Measurements from ENCODE around the gene ZNF552.

The ZNF552 gene

GRCh38 chr19:57788114-57788692 is 26.5 kb downstream of the ZNF552 start:
- ChIA-PET CTCF (interaction anchor here (0.9 to 1.3 kb wide), 2 partner anchors 12 to 13 kb away, joined by 3 read pairs; no protein-coding TSS in a partner anchor), POLR2A (no interaction called here)
- no peak overlapping the region for H3K4me3 ChIP-seq (ENCODE audit: low read depth, low read length)
- TF ChIP-seq CTCF (IDR thresholded peaks at IDR 0.05; ENCODE audit: insufficient read depth, low read length, missing control alignments), result no peak
- no peak for DNase-seq (ENCODE audit: low read depth, low spot score)

GRCh38 chr19:57786906-57787305 is 27.8 kb downstream of the ZNF552 start:
- no peak for DNase-seq (ENCODE audit: low read depth, low spot score)
- no peak overlapping the region for H3K4me3 ChIP-seq (ENCODE audit: low read depth, low read length)
- TF ChIP-seq CTCF (IDR thresholded peaks at IDR 0.05; ENCODE audit: insufficient read depth, low read length, missing control alignments), result no peak
- ChIA-PET POLR2A (interaction anchor here (0.6 kb wide), 1 partner anchor 43 kb away, joined by 3 read pairs; the partner anchor contains the start of gene ZNF587B), CTCF (no interaction called here)

GRCh38 chr19:57786286-57786685 is 28.4 kb downstream of the ZNF552 start:
- H3K4me3 ChIP-seq (ENCODE audit: low read depth, low read length), result no peak overlapping the region
- no peak for TF ChIP-seq CTCF (IDR thresholded peaks at IDR 0.05; ENCODE audit: insufficient read depth, low read length, missing control alignments)
- no peak for DNase-seq (ENCODE audit: low read depth, low spot score)
- CTCF ChIA-PET, result no interaction called here
- POLR2A ChIA-PET, result interaction anchor here (0.6 kb wide), 1 partner anchor 44 kb away, joined by 3 read pairs; the partner anchor contains the start of gene ZNF587B

GRCh38 chr19:57779220-57779845 is 35.4 kb downstream of the ZNF552 start:
- TF ChIP-seq CTCF (IDR thresholded peaks at IDR 0.05; ENCODE audit: insufficient read depth, low read length, missing control alignments), result no peak
- no peak overlapping the region for H3K4me3 ChIP-seq (ENCODE audit: low read depth, low read length)
- ChIA-PET CTCF (no interaction called here), POLR2A (no interaction called here)
- DNase-seq (ENCODE audit: low read depth, low spot score), result no peak

GRCh38 chr19:57778336-57778735 is 36.4 kb downstream of the ZNF552 start:
- CTCF ChIA-PET, result no interaction called here
- no peak for TF ChIP-seq CTCF (IDR thresholded peaks at IDR 0.05; ENCODE audit: insufficient read depth, low read length, missing control alignments)
- POLR2A ChIA-PET, result no interaction called here
- DNase-seq (ENCODE audit: low read depth, low spot score), result no peak
- no peak overlapping the region for H3K4me3 ChIP-seq (ENCODE audit: low read depth, low read length)

GRCh38 chr19:57776764-57777296 is 37.9 kb downstream of the ZNF552 start:
- no peak overlapping the region for H3K4me3 ChIP-seq (ENCODE audit: low read depth, low read length)
- no peak for TF ChIP-seq CTCF (IDR thresholded peaks at IDR 0.05; ENCODE audit: insufficient read depth, low read length, missing control alignments)
- ChIA-PET POLR2A (no interaction called here), CTCF (no interaction called here)
- DNase-seq (ENCODE audit: low read depth, low spot score), result no peak

All from AG04449 (cell line).